ENCODE measurements around the gene PEX1. TPM values are rescaled to one million over a fixed set of nuclear protein-coding genes. Genes with fewer than 3 reads are reported as not detected.

Gene PEX1
- total and polyA plus RNA-seq, 8 donors: 2.0 to 50.3 (median 11.8) TPM

- intact Hi-C loops (cut with DNase I; ENCODE audit: low total_unique reads): no loop called here
- peaks cover 7 to 62% (median 52%) of the 10 kb centered on the region in 4 donors for H3K36me3 ChIP-seq
- TF ChIP-seq POLR2A (IDR thresholded peaks at IDR 0.05) (no peak), POLR2AphosphoS5 (IDR thresholded peaks at IDR 0.05) (no peak), EP300 (IDR thresholded peaks at IDR 0.05) (no peak), CTCF (IDR thresholded peaks at IDR 0.05) (no peak)
- no peaks in the 10 kb centered on the region for H3K27me3 ChIP-seq
- H3K4me1 ChIP-seq: no peaks in the 10 kb centered on the region
- no peak overlapping the region for H3K27ac ChIP-seq
- WGBS, 5 donors: 76 to 96% (median 83%) methylated on average over 1 of the region's 1 CpG
- H3K9me3 ChIP-seq: no peaks in the 10 kb centered on the region
- H3K4me3 ChIP-seq: no peak overlapping the region
- DNase-seq: no peak
Measured at GRCh38 chr7:92520024-92520423, 8.3 kb downstream of the PEX1 start.

DNA sequence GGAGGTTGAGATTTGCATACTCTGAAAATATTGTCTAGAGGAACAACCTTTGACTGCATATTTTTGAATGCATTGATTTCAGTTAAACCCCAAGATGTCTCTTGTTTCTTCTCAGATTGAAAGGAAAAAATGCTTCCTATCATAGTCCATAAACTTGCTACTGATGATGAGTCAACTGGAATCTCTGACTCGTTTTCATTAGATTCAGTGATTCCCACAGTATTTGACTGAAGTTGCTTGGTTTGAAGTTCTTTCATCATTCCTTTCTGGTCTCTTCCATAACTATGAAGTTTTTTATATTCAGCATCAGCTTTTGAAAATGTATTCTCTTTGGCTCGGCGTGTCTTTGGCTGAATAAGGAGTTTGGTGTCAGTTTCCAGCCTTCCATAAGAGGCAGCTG is 10.7 kb downstream of the PEX1 start:
- H3K4me3 ChIP-seq: no peak overlapping the region
- H3K27me3 ChIP-seq: no peaks in the 10 kb centered on the region
- no peaks in the 10 kb centered on the region for H3K4me1 ChIP-seq
- no peak for DNase-seq
- no peaks in the 10 kb centered on the region for H3K9me3 ChIP-seq
- H3K27ac ChIP-seq: no peak overlapping the region
- WGBS, 5 donors: 79 to 94% (median 88%) methylated on average over 3 of the region's 3 CpGs
- intact Hi-C loops (cut with DNase I; ENCODE audit: low total_unique reads): no loop called here
- peaks cover 7 to 75% (median 63%) of the 10 kb centered on the region in 4 donors for H3K36me3 ChIP-seq
- TF ChIP-seq POLR2A (IDR thresholded peaks at IDR 0.05): no peak

DNA sequence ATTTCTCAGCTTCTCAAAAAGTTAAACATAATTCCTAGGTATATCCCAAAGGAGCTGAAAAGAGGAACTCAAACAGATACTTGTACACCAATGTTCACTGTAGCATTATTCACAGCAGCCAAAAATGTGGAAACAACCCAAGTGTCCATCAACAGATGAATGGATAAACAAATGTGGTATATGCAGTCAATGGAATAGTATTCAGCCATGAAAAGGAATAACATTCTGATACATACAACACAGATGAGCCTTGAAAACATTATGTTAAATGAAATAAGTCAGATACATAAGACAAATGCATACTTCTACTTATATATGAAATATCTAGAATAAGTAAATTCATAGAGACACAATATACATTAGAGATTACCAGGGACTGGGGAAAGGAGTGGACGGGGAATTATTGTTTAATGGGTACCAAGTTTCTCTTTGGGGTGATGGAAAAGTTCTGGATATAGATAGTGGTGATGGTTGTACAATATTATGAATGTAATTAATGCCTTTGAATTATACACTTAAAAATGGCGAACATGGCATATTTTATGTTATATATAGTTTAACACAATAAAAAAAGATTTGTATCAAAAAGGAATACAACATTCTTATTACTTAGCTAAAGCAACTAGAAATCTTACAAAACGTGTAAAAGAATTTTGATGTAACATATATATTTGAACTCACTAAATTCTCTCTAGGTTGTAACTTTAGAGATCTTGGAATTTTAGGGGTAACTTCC is 15.0 kb downstream of the PEX1 start:
- Histone ChIP-seq H3K9me3 (no peaks in the 10 kb centered on the region), H3K4me1 (no peaks in the 10 kb centered on the region), H3K27me3 (no peaks in the 10 kb centered on the region), H3K36me3 (peaks cover 12 to 86% (median 69%) of the 10 kb centered on the region in 4 donors), H3K27ac (no peak overlapping the region), H3K4me3 (no peak overlapping the region)
- intact Hi-C loops (cut with DNase I; ENCODE audit: low total_unique reads): no loop called here
- TF ChIP-seq POLR2A (IDR thresholded peaks at IDR 0.05) (no peak), EP300 (IDR thresholded peaks at IDR 0.05) (no peak), CTCF (IDR thresholded peaks at IDR 0.05) (no peak), POLR2AphosphoS5 (IDR thresholded peaks at IDR 0.05) (no peak)
- no peak for DNase-seq
- WGBS, 5 donors: 61 to 85% (median 62%) methylated on average over 3 of the region's 3 CpGs

DNA sequence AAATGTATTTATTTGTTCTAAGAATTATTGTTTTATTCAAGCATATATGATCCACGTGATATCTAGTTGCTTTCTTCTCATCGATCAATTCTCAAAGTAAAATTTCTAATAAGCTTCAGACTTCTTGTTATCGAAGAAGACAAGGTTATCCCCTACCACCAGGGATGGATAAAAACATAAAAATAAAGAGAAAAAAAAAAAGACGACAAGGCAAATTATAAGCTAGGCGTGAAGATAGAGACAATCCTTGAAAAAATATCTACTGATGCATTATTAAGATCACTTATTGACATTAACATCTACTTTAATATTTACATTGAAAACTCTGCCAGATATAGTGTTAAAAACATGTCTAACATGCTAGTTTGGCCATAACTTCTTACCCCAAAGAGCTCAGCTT is 19.4 kb downstream of the PEX1 start:
- H3K36me3 ChIP-seq: peaks cover 9 to 91% (median 77%) of the 10 kb centered on the region in 4 donors
- no peaks in the 10 kb centered on the region for H3K9me3 ChIP-seq
- TF ChIP-seq POLR2AphosphoS5 (IDR thresholded peaks at IDR 0.05): no peak
- no peak for TF ChIP-seq EP300 (IDR thresholded peaks at IDR 0.05)
- no peak for TF ChIP-seq POLR2A (IDR thresholded peaks at IDR 0.05)
- TF ChIP-seq CTCF (IDR thresholded peaks at IDR 0.05): no peak
- no peak overlapping the region for H3K4me3 ChIP-seq
- DNase-seq: no peak
- intact Hi-C loops (cut with DNase I; ENCODE audit: low total_unique reads): no loop called here
- H3K27me3 ChIP-seq: no peaks in the 10 kb centered on the region
- 90 to 97% (median 96%) methylated on average over 5 of the region's 5 CpGs for WGBS, 5 donors
- no peaks in the 10 kb centered on the region for H3K4me1 ChIP-seq
- H3K27ac ChIP-seq: no peak overlapping the region

DNA sequence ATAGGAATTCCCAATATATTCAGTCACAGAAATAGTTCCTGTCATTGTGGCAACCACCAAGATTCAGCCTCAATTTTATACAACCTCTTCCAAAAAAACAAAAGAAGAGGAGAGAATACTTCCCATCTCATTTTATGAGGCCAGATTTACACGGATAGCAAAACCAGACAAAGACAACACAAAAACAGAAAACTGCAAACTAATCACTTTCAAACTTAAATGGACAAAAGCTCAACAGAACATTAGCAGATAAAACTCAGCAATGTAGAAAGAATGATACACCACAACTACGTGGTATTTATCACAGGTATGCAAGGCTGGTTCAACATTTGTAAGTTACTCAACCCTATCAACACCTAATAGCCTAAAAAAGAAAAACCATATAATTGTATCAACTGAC is 22.0 kb downstream of the PEX1 start:
- 84 to 92% (median 92%) methylated on average over 2 of the region's 2 CpGs for WGBS, 5 donors
- H3K9me3 ChIP-seq: no peaks in the 10 kb centered on the region
- no peak for DNase-seq
- H3K4me3 ChIP-seq: no peak overlapping the region
- no peaks in the 10 kb centered on the region for H3K27me3 ChIP-seq
- intact Hi-C loops (cut with DNase I; ENCODE audit: low total_unique reads): no loop called here
- H3K36me3 ChIP-seq: peaks cover 15 to 94% (median 86%) of the 10 kb centered on the region in 4 donors
- TF ChIP-seq CTCF (IDR thresholded peaks at IDR 0.05): no peak
- no peak for TF ChIP-seq POLR2AphosphoS5 (IDR thresholded peaks at IDR 0.05)
- TF ChIP-seq EP300 (IDR thresholded peaks at IDR 0.05): no peak
- TF ChIP-seq POLR2A (IDR thresholded peaks at IDR 0.05): no peak
- H3K4me1 ChIP-seq: no peaks in the 10 kb centered on the region
- H3K27ac ChIP-seq: no peak overlapping the region
